G401.6 (cell line): ENCODE measurements around the gene ADH5.
A peak's percentile ranks its signal among the peaks of the same experiment; 100 is the strongest.
"Not testable (repeated sequence)": the region's sequence is repeated elsewhere in the genome, so short reads cannot be mapped to it uniquely, and the experiment has no call there.

Experiments used
- FAIRE-seq: peaks from 2 replicates; lab custom pipeline; 2012; peaks lifted over from hg19 to GRCh38; lab: Jason Lieb, UNC

The ADH5 gene

DNA sequence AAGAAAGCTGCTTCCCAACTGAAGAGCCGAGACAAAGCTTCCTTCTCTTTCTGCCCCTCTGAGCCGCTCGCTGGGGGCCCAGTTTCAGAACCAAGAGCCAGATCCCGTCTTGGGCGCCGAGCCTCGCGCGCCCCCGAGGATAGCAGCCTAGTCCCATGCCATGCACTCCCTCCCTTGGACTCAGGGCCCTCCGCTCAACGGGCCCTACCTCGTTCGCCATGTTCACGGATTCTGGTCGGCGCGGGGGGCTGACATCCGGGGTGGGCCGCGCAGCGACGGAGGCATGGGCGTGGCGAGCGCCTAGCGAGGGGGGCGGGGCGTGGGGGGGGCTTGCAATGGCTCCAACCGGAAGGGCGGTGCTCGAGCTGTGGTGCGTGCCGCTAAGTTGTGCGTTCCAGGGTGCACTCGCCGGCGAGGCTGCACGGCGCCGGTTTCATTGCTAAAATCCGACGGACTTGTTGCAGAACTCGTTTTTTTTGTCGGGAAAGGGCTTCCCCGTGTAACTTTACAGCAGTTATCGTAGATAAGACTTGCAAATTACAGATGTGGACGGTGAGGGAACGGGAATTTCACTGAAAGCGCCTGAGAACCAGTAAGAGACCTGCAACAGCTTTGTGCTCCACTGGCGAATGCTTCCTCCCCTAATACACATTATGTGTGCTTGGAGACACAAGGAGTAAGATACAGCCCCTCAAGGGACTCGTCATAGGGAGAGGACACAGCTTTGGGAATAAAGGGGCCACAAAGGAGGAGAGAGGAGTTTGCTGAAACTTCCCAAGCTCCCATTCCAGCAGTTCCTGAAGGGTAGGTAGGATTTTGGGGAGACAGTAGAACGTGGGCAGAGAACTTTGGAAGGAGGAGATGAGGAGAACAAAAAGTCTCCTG lies at the start of gene ADH5:
Gene ADH5, minus strand, starts transcription at position 308 of the 885 bp plus-strand sequence. Its CDS starts 88 bp downstream, at position 220.
- FAIRE-seq, result no peak

DNA sequence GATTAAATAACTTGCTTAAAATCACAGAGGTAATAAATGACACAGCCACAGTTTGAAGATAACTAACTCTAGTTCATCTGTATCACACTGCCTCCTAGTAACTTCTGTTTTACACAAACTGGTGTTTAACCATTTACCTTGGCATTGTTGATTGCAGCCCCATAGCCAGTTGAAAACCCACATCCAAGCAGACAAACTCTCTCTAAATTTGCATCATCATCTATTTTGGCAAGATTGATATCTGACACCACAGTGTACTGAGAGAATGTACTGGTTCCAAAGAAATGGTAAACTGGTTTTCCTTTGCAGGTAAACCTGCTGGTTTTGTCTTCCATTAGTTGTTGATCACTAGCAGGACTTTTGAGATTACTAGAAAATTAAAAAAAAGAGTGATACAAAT lies 47.7 kb upstream of the ADH5 start:
- no peak for FAIRE-seq

DNA sequence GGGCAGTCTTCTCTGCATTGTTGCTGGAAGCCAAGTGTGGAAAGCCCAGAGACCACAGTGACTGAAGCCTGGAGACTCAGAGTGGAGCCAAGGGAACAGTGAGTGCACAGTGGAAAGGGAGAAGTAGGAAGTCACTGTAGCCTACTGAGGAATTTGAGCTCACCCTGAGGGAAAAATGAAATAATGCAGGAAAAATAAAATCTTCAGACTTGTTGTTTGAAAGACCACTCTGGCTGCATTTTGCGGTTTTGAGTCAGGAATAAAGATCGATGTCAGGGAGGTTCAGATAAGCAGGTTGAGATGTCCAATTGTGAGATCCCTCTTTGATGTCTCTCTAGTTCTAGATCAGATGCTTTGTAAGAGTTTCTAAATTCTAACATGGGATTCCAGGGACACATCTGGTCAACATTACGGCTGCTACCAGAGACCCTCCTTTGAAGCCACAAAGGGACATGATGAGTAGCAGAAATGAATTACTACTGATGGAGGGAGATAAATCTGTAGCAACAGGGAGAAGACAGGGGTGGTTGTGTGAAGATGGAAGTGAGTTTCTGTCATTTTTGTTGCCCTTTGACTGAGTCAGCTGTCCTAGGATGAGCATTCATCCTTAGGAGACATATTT lies 47.1 kb upstream of the ADH5 start:
- no peak for FAIRE-seq

DNA sequence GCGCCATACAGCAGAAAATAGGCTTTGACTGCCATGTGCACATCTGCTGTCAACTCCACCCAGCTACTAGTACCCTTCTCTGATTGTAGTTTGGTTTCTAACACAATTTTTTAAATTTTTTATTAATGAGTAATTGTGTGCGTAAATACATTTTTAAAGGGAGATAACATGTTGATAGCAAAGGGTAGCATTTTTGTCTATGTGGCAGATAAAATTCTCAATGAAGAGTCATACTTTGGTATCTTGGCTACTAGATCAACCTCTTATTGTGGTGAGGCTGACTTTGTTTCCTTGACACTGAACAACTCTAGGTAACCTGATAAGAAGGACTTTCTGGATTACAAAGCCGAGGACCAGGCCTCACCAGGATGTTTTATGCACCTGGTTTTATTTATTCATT lies 46.0 kb upstream of the ADH5 start:
- no peak for FAIRE-seq

DNA sequence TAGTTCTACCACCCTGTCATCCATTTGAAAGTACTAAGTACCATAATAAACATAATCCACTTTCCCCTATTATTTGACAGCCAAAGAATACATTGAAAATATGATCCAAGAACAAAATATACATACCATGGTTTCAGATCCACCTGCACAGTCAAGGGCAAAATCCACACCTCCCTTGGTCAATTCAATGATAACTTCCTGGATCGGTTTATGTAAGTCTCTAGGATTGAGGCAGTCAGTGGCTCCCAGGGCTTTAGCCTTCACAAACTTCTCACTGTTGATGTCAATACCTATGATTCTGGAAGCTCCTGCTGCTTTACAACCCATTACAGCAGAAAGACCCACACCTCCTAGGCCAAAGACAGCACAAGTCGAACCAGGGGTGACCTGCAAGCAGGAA lies 42.8 kb upstream of the ADH5 start:
- no peak for FAIRE-seq

DNA sequence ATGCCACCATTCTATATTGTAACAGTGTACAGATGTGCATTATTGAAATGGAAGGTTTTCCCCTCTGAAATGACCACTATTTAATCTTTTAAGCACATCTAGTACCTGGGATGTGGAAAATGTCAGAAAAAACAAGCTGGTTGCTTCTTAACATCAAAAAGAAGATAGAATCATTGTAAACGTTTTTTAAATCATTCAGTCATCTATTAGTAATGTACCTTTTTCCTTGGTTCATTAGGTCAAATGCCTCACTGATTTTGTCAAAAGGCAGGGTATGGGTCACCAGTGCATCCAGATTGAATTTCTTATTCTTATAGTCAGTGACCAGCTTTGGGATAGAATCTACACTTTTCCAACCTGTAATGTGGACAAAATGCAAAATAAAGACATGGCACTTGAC lies 37.8 kb upstream of the ADH5 start:
- no peak for FAIRE-seq

DNA sequence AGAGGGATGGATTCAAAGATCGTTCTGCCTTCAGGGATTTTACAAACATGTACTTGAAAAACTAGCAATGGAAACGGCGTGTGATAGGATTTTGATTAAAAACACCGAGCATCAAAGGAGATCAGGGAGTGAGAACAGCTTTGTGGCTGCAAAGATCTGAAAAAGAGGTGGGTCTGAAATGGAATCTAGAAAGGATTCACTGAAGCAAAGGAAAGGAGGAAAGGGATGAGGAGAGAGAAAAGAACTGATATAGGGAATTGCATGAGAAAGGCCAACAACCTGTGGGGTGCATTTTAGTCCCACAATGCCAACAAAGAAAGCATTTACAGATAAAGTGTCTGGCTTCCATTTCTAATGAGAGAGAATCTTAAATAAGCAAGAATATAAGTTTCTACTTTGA lies 32.4 kb upstream of the ADH5 start:
- FAIRE-seq, result no peak

DNA sequence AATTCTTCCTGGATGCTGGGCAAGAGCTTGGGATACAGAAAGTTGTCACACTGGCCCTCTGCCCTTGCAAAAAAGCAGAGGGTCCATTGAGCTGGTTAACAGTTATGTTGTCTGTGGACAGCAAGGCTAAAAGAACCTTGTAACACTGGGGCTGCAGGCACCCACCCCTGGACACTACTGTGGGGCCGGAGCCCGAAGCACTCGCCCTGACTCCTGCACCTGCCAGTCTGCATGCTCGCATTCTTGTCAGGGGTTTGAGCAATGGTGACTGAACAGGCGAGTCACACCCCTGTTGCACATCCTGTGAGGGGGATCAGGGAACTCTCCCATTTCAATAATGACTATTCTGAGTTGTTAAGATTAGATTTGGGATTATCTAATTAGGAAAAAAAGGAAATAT lies 31.9 kb upstream of the ADH5 start:
- FAIRE-seq, result no peak

DNA sequence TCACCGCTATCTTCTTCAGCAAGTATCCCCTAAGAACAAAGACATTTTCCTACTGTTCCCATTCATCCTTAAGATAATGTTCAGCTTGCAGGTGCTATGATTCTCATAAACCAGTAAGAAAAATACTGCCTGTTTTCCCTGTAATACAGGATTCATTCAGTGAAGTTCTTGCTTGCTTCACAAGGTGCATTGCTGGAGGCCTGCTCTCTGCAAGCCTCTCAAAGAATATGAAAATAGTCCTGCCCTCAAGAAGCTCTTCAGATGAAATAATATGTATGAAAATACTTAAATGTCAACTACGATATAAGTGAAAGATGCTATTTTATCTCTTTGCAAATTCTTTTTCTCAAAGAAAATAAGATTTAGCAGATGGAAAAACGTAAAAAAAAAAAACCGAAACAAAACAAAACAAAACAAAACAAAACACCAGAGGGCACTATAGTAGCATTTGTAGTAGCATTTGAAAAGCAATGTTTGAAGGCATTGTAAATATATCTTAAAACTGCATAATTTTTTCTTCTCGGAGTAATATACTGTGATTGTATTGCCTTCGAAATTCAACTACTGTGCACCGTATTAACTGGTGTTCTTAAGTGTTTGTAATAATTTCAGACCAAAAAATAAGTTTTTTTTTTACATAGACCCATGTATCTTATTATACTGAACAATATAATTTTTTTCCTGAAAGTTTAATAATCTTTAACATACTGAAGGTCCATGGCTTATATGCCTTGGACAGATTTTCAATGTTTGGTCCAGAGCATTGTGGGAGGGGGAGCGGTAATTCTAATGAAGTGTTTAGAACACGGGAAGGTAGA lies 29.5 kb upstream of the ADH5 start:
- peak; percentile 95 for FAIRE-seq

DNA sequence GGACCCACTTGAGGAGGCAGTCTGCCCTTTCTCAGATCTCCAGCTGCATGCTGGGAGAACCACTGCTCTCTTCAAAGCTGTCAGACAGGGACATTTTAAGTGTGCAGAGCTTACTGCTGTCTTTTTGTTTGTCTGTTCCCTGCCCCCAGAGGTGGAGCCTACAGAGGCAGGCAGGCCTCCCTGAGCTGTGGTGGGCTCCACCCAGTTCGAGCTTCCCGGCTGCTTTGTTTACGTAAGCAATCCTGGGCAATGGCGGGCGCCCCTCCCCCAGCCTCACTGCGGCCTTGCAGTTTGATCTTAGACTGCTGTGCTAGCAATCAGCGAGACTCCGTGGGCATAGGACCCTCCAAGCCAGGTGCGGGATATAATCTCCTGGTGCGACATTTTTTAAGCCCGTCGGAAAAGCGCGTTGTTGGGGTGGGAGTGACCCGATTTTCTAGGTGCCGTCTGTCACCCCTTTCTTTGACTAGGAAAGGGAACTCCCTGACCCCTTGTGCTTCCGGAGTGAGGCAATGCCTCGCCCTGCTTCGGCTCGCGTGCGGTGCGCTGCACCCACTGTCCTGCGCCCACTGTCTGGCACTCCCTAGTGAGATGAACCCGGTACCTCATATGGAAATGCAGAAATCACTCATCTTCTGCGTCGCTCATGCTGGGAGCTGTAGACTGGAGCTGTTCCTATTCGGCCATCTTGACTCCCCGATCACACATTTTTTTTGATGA lies 28.7 kb upstream of the ADH5 start:
- not testable (repeated sequence) for FAIRE-seq

DNA sequence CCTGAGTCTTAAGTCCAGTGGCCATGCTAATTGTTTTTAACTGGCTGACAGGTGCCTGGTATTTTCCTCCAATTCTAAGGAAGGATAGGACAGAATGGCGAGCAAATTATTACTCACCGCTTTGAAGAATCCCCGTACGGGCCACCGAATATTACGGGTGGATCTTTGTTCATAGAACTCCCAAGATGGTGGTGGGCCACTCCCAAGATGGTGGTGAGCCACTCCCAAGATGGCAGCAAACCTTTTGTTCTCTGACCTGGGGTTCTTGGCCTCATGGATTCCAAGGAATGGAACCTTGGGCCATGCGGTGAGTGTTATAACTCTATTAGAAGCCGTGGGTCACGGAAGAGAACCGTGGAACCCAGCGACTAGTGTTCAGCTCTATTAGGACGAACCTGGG lies 20.7 kb upstream of the ADH5 start:
- FAIRE-seq, result not testable (repeated sequence)

DNA sequence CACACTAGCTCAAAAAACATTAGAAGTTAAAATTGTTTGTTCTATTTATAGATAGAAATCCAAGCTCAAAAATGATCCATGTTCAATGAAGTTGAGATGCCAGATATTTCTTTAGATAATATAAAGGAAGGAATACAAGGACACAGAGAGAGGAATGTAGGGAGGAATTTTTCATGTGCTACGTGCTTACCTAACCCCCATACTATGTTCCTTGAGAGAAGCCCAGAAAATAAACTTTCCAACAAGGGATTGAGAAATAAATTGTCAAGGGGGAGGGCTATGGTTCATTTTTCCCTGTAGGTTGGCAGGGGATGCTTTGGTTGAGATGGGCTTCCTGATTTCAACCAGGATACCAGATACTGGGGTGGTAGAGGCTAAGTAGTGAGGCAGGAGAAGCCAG lies 15.6 kb upstream of the ADH5 start:
- FAIRE-seq, result no peak

DNA sequence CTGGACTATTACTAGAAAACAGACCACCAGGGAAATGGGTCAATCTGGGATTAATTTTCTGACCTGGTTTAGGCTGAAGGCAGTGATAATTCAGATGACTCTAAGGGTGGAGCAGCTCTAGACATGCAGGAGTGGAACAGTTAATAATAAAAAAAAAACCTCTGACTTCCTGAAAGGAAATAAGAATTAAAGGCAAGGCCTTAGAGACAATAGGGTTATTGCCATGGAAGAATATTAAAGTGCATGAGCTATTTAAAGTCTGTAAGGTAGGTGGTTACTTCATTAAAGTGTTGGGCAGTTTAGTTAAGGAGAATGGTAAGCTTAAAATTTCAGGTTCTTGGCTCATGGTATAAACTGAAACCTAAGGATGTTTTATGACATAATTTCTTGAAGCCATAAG lies 14.6 kb upstream of the ADH5 start:
- no peak for FAIRE-seq

DNA sequence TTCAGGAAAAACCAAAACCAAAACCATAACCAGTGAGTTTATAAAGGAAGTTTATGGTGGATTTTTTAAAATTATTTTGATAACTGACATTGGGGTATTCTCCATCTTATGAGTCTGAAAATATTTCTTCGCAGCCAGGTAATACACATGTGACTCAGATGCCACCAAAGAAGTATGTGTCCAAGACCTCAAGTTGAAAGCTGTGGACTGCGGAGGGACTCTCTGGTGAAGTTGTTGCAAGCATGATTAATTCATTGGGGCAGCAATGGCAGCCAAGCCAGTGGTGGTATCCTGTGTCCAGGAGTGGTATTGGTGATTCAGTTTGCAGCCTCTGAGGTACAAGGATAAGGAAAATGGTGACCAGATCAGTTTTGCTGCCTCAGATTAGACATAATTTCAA lies 14.0 kb upstream of the ADH5 start:
- FAIRE-seq, result no peak

DNA sequence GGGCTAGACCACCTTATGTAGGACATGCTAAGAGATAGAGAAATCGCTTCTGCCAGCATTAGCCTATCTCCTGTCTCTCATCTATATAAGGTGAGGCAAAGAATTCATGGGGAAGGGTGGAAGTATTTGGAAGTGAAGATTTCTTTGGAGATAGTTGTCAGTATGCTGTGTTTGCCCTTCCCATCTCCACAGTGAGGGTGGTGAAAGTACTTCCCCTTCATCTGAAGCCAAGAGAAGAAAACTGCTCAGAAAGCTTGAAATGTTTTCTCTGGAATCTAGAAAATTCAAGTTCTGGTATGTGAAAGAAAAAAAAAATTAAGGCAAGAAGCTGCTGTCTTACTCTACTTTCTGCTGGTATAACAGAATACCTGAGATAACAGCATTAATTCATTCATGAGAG lies 12.3 kb upstream of the ADH5 start:
- no peak for FAIRE-seq

DNA sequence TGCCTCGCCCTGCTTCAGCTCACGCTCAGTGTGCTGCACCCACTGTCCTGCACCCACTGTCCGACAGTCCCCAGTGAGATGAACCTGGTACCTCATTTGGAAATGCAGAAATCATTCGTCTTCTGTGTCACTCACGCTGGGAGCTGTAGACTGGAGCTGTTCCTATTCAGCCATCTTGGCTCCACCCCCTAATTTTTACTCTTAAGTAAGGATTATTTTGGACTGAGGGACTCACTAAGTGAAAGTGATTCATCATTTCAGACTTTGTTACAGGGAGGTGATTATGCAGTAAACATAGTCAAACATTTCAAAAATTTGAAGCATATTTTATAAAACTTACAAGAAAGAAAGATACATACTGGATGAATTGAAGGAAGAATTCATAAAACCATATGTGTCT lies 11.2 kb upstream of the ADH5 start:
- not testable (repeated sequence) for FAIRE-seq

DNA sequence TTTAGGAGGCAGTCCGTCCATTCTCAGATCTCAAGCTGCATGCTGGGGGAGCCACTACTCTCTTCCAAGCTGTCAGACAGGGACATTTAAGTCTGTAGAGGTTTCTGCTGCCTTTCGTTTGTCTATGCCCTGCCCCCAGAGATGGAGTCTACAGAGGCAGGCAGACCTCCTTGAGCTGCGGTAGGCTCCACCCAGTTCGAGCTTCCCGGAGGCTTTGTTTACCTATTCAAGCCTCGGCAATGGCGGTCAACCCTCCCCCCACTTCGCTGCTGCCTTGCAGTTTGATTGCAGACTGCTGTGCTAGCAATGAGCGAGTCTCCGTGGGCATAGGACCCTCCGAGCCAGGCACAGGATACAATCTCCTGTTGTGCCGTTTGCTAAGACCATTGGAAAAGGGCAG lies 10.7 kb upstream of the ADH5 start:
- FAIRE-seq, result no peak

DNA sequence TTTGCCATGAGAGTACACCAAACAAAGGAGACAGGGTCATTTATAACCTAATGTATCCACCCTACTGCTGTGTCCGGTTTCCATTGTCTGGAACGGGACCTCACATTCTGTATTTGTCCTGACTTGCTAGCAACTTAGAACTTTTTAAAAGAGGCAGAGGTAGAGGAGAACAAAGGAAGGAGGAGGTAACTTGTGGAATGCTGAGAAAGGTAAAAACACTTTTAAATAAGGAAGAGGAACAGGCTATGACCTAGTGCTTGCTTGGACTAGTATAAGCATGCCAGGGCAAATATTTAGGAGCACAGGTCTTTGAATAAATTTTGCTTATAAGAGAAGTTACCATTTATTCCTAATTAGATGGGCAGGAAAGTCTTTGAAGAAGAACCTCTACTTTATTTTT lies 3.3 kb upstream of the ADH5 start:
- FAIRE-seq, result not testable (repeated sequence)

DNA sequence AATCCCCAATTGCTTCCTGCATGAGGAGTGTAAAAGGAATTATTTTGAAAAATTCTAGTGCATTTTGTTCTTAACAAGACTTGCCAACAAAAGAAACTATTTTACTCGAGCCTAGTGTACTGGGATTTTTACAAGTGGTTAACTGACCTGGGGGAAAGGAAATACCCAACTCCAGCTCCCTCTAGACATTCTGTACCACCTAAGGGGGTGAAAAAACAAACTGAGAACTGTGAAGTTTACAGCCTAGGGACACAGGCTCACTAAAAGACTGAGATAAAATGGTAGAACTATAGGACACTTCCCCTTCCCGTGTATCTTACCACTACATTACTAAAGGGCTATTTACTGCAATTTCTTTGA lies 2.6 kb upstream of the ADH5 start:
- no peak for FAIRE-seq

DNA sequence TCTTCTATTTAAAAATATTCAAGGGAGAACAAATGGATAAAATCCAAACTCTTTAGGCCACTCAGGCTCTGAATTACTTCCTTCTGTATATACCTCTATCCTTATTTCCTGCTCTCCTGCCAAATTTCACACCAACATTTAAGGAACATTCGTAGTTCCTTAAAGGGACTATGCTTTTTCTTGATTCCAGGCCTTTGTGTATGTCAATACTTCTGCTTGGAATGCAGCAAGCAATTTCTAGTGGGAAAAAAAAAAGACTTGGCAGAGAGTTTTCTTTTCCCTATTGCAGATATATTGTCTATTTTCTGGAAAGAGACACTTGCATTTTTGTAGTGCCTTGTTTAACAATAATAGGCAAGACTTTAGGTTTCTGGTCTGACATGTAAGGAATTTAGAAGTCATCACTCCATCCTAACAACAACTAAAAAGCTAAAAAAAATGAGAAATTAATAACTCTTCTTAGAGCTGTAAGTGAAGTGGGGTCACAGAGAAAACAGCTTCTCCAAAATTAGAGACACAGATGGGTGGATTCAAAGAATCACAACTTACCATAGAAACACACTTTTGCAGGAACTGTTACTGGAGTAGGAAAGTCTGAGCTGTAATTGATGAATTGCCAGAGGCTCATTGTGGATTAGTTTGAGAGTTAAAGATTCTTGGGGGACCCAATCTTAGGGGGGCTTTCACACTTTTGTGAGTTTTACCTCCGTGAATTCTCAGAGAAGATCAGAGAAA lies 2.1 kb upstream of the ADH5 start:
- no peak for FAIRE-seq

DNA sequence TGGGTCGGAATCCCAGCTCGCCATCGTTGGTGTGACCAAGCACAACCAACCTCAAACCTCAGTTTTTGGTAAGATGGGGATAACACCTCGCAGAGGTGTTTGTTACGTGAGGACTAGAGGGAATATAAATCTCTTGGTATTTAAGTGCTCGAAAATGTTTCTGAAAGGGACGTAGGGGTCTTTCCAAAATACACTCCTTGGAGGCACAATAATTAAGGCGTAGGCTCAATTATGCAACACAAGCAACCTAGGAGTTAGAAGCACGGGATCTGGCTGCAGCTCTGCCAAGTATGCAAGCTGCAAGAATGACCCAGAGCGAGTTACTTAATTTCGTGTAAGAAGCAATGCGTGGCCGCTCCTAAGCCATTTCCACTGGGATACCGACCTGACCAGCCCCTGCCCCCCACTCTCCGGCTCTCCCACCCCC lies 552 bp downstream of the ADH5 start:
- FAIRE-seq, result no peak

DNA sequence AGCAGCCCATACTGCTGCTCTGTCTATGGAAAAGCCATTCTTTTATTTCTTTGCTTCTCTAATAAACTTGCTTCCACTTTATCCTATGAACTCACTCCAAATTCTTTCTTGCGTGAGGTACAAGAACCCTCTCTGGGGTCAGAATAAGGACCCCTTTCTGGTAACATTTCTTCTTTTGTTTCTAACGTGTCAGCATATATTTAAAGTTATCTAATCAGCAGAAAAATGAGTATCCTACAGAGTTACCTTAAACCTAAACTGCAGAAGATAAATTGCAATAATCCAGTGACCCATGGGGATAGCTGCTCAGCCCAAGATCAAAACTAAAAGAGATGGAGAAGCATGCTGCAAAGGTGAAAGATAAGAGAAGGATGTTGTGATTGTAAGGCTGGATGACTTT lies 4.0 kb downstream of the ADH5 start:
- no peak for FAIRE-seq
